SU-DHL-6 (cell line): ENCODE results near the gene DGUOK.

Experiments
- H2AFZ ChIP-seq: fragments of 200-600 bp; sonication (generic); 2 replicates; pipeline ENCODE4 v1.6.1; 2014; ENCODE audit warnings: low read depth, mild to moderate bottlenecking, moderate library complexity, mixed read lengths, antibody characterized with exemption, low read length; ENCODE audit not compliant: severe bottlenecking
- H3F3A ChIP-seq: fragments of 200-600 bp; shearing (Covaris generic); 2 replicates; pipeline ENCODE4 v1.6.0; 2016; ENCODE audit warnings: antibody characterized with exemption, mild to moderate bottlenecking; ENCODE audit not compliant: insufficient read depth
- H3K27ac ChIP-seq: fragments of 200-600 bp; sonication (generic); 2 replicates; pipeline ENCODE4 v1.5.1; 2016; ENCODE audit warnings: low read depth, mild to moderate bottlenecking, low read length, moderate library complexity, mixed read lengths
- H3K27me3 ChIP-seq: fragments of 200-600 bp; sonication (generic), shearing (Covaris generic); 2 replicates; pipeline ENCODE4 v1.6.0; 2014; ENCODE audit warnings: mild to moderate bottlenecking, low read length
- H3K36me3 ChIP-seq: fragments of 200-600 bp; sonication (generic); 2 replicates; pipeline ENCODE4 v1.6.1; 2014; ENCODE audit warnings: mild to moderate bottlenecking, low read length, mixed read lengths
- H3K4me2 ChIP-seq: fragments of 300-600, 200-600 bp; shearing (Covaris generic), sonication (generic); 2 replicates; pipeline ENCODE4 v1.6.0; 2014; ENCODE audit warnings: low read length, low read depth, mild to moderate bottlenecking; ENCODE audit not compliant: poor library complexity, severe bottlenecking
- H3K4me3 ChIP-seq: fragments of 200-600 bp; sonication (generic); 2 replicates; pipeline ENCODE4 v1.5.1; 2014; ENCODE audit warnings: antibody characterized with exemption, low read length, mild to moderate bottlenecking, mixed read lengths; ENCODE audit not compliant: insufficient read depth, poor library complexity, severe bottlenecking
- H3K79me2 ChIP-seq: fragments of 200-600 bp; sonication (generic); 2 replicates; pipeline ENCODE4 v1.6.1; 2014; ENCODE audit warnings: mild to moderate bottlenecking, low read length, moderate library complexity; ENCODE audit not compliant: insufficient read depth
- H3K9ac ChIP-seq: fragments of 200-600 bp; sonication (generic); 2 replicates; pipeline ENCODE4 v1.7.0; 2014; ENCODE audit warnings: mild to moderate bottlenecking, low read length
- H3K9me2 ChIP-seq: fragments of 200-600 bp; sonication (generic); replicated peaks from 2 replicates; pipeline ENCODE4 v1.6.1; 2014; ENCODE audit warnings: low read length; ENCODE audit not compliant: insufficient read depth
- H3K9me3 ChIP-seq: fragments of 200-600 bp; sonication (generic); 2 replicates; pipeline ENCODE4 v1.6.1; 2014; ENCODE audit warnings: low read length, mixed read lengths; ENCODE audit not compliant: insufficient read depth
- H4K20me1 ChIP-seq: fragments of 200-600 bp; sonication (generic); 2 replicates; pipeline ENCODE4 v1.6.1; 2014; ENCODE audit warnings: low read depth, mild to moderate bottlenecking, antibody characterized with exemption, low read length, moderate library complexity, mixed read lengths
- EZH2phosphoT487 ChIP-seq: fragments of 200-600 bp; sonication (generic), shearing (Covaris generic); conservative IDR thresholded peaks from 2 replicates; pipeline ENCODE4 v1.6.1; 2018; ENCODE audit warnings: mild to moderate bottlenecking, antibody characterized with exemption, low read length, moderate library complexity, mixed read lengths
- TF ChIP-seq, protein P1 (sequence below): fragments of 200-600 bp; sonication (generic); IDR thresholded peaks from one replicate; pipeline ENCODE4 v1.5.1; 2017; ENCODE audit warnings: antibody characterized with exemption, mild to moderate bottlenecking, low read length, moderate library complexity; ENCODE audit not compliant: insufficient read depth, poor library complexity, severe bottlenecking

The DGUOK gene

GRCh38 chr2:73995810-73996209, 69.1 kb downstream of the DGUOK start:
- H3F3A ChIP-seq: no peaks in the 10 kb centered on the region
- TF ChIP-seq EZH2phosphoT487: no peak
- TF ChIP-seq, protein P1, sequence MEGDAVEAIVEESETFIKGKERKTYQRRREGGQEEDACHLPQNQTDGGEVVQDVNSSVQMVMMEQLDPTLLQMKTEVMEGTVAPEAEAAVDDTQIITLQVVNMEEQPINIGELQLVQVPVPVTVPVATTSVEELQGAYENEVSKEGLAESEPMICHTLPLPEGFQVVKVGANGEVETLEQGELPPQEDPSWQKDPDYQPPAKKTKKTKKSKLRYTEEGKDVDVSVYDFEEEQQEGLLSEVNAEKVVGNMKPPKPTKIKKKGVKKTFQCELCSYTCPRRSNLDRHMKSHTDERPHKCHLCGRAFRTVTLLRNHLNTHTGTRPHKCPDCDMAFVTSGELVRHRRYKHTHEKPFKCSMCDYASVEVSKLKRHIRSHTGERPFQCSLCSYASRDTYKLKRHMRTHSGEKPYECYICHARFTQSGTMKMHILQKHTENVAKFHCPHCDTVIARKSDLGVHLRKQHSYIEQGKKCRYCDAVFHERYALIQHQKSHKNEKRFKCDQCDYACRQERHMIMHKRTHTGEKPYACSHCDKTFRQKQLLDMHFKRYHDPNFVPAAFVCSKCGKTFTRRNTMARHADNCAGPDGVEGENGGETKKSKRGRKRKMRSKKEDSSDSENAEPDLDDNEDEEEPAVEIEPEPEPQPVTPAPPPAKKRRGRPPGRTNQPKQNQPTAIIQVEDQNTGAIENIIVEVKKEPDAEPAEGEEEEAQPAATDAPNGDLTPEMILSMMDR: peak; percentile 21
- peaks cover 98% of the 10 kb centered on the region for H3K79me2 ChIP-seq
- no peak overlapping the region for H2AFZ ChIP-seq
- H3K27me3 ChIP-seq: no peaks in the 10 kb centered on the region
- H3K4me2 ChIP-seq: no peak overlapping the region
- no peak overlapping the region for H3K9ac ChIP-seq
- H4K20me1 ChIP-seq: peaks cover 18% of the 10 kb centered on the region; the same call in 1 of the 2 replicates
- no peak overlapping the region for H3K27ac ChIP-seq
- H3K4me3 ChIP-seq: no peak overlapping the region
- H3K36me3 ChIP-seq: no peaks in the 10 kb centered on the region
- no peaks in the 10 kb centered on the region for H3K9me3 ChIP-seq
- H3K9me2 ChIP-seq: no peaks in the 10 kb centered on the region

DNA sequence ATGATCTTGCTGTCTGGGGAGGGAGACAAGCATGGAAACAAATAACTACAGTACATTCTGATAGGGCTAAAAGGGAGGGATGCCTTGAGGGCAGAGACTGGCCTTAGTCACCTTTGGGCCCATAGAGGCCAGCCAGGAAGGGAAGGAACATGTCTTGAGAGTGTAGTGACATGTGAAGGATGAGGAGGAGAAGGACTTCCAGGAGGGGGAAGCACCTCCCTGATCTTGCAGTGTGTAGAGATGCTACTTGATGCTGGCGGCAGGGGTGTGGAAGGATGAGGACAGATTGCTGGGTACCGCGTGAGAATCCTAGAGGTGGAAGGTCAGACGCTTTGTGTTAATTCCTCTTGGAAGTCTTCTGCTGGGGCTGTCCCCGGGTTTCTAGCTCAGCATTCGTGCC, 71.1 kb downstream of the DGUOK start:
- Histone ChIP-seq H2AFZ (no peak overlapping the region), H3K9me3 (no peaks in the 10 kb centered on the region), H3K9ac (no peak overlapping the region), H3K4me2 (no peak overlapping the region), H3F3A (no peaks in the 10 kb centered on the region), H3K27me3 (no peaks in the 10 kb centered on the region), H4K20me1 (peaks cover 18% of the 10 kb centered on the region; the same call in 1 of the 2 replicates), H3K9me2 (no peaks in the 10 kb centered on the region), H3K36me3 (no peaks in the 10 kb centered on the region), H3K4me3 (no peak overlapping the region), H3K27ac (no peak overlapping the region), H3K79me2 (peaks cover 94% of the 10 kb centered on the region)
- TF ChIP-seq, protein P1: no peak
- no peak for TF ChIP-seq EZH2phosphoT487

DNA sequence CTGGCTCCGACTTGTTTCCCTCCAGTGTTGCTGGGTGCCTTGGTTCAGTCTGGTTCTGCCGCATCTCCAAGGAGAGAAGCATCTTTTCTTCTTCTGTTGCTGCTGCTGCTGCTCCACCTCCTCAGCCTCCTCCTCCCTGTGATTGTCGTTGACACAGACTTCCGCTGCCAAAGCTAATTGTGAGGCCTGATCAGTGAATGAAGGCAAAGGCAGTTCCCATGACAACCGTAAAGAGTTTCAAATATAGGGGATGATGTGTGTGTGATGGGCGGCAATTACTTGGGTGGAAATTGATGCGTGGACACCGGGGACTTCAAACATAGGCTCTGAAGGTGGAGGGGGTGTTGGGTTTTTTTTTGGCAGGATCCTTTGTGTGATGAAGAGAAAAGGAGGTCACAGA, 71.8 kb downstream of the DGUOK start:
- Histone ChIP-seq H3K36me3 (no peaks in the 10 kb centered on the region), H4K20me1 (peaks cover 17% of the 10 kb centered on the region; the same call in 1 of the 2 replicates), H3F3A (no peaks in the 10 kb centered on the region), H3K4me2 (no peak overlapping the region), H3K27ac (no peak overlapping the region), H3K27me3 (no peaks in the 10 kb centered on the region), H3K9me3 (no peaks in the 10 kb centered on the region), H3K9me2 (no peaks in the 10 kb centered on the region), H3K4me3 (no peak overlapping the region), H3K79me2 (peaks cover 92% of the 10 kb centered on the region), H3K9ac (no peak overlapping the region), H2AFZ (no peak overlapping the region)
- TF ChIP-seq, protein P1: no peak
